HG03575 (cell line): ENCODE data around the gene CEP78.

ENCODE experiments used
- ATAC-seq: cut with Tn5 transposase; IDR thresholded peaks from one replicate; pipeline ENCODE4 v1.9.1; 2021; ENCODE audit not compliant: unreplicated experiment, insufficient number of reproducible peaks, low FRiP score; ENCODE audit errors: extremely low read depth

CEP78 gene

GRCh38 chr9:78300209-78300608, 64.3 kb downstream of the CEP78 start:
- ATAC-seq, result no peak

- no peak for ATAC-seq
Observed at GRCh38 chr9:78301466-78301865, 65.6 kb downstream of the CEP78 start.

- no peak for ATAC-seq
Observed at GRCh38 chr9:78303377-78304062, 67.6 kb downstream of the CEP78 start.

GRCh38 chr9:78304357-78304756, 68.5 kb downstream of the CEP78 start:
- no peak for ATAC-seq

GRCh38 chr9:78306222-78307076, 70.6 kb downstream of the CEP78 start:
- ATAC-seq, result no peak

- no peak for ATAC-seq
Observed at GRCh38 chr9:78307360-78307759, 71.5 kb downstream of the CEP78 start.

GRCh38 chr9:78309066-78309465, 73.2 kb downstream of the CEP78 start:
- no peak for ATAC-seq

GRCh38 chr9:78311075-78311474, 75.2 kb downstream of the CEP78 start:
- ATAC-seq, result no peak

- ATAC-seq, result no peak
Observed at GRCh38 chr9:78311886-78312524, 76.1 kb downstream of the CEP78 start.

- ATAC-seq, result no peak
Observed at GRCh38 chr9:78314550-78314949, 78.7 kb downstream of the CEP78 start.

- ATAC-seq, result no peak
Observed at GRCh38 chr9:78314953-78315870, 79.3 kb downstream of the CEP78 start.

- ATAC-seq, result no peak
Observed at GRCh38 chr9:78316166-78316892, 80.5 kb downstream of the CEP78 start.

GRCh38 chr9:78319197-78320029, 83.5 kb downstream of the CEP78 start:
- no peak for ATAC-seq

GRCh38 chr9:78320030-78320693, 84.3 kb downstream of the CEP78 start:
- no peak for ATAC-seq

- no peak for ATAC-seq
Observed at GRCh38 chr9:78320875-78321496, 85.1 kb downstream of the CEP78 start.

- ATAC-seq, result no peak
Observed at GRCh38 chr9:78321505-78321904, 85.6 kb downstream of the CEP78 start.
